Non-pigmented ciliary epithelial cell (primary cell): ENCODE results near the gene SLC10A7.
A peak's percentile ranks its signal among the peaks of the same experiment; 100 is the strongest.

Source experiments
- DNase-seq: peaks from one replicate; pipeline ENCODE4 v3.0.0-alpha.2; 2010; ENCODE audit warnings: low read depth

The SLC10A7 gene

DNA sequence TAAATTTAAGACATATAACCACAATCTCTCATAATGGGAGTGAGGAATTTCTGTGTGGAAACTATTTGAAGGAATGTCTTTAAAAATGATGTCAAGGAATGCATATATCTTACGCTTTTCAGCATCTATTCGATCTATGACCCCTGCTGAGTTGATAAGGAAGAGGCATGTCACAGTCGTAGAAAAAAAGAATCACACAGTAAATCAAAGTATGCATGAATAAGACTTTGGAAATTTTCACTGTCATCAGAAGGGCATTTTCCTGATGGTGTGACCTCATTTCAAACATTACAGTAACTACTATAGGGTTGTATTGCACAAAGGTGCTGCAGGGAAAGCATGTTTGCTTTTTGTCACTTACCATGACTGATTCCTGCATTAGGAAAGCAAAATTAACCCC, 265.9 kb downstream of the SLC10A7 start:
- peak; percentile 80 for DNase-seq

DNA sequence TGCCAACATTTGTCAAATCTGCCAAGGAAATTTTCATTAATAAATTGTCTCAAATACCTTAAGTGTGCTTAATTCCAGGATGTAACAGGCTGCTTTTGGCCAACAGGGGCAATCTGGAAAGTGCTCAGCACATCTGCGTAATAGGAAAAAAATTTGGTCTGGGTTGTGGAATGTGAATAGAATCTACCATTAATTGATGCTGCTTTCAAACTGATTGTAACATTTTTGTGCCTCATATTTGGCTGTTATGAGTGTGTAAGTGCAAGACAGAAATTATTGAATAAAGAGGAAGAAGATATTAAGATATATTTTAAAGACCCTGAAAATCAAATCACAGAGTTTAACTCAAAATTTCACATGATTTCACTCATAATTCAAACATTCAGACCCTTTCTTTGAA, 266.3 kb downstream of the SLC10A7 start:
- DNase-seq = peak; percentile 66

DNA sequence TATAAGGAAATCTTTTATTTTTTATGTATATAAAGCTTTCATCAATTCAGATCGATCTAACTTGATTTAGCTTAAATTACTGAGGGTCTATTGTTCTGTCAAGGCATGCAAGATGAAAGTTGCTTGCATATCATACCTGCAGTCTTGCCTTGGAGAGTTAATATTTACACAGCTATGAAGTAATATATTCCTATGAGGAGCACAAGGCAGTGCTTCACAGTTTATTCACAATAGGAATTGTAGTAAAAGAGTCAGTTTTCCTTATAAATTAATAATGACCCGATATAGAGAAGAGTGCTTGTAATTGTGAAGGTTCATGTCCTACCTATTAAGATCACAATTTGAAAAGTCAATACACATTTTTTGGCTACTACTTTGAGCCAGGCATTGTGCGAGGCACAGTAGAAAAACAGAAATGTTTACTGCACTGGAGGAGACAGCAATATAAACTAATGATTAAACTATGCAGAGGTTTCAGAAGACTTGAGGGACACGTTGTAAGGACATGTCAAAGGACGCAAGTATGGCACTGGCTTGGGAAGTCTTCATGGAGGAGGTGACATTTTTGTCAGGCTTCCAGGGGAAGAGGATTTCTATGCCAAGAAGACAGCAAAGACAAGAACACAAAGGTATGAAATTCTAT, 268.6 kb downstream of the SLC10A7 start:
- DNase-seq = no peak

GRCh38 chr4:146247356-146247755, 274.4 kb downstream of the SLC10A7 start:
- DNase-seq = no peak

DNA sequence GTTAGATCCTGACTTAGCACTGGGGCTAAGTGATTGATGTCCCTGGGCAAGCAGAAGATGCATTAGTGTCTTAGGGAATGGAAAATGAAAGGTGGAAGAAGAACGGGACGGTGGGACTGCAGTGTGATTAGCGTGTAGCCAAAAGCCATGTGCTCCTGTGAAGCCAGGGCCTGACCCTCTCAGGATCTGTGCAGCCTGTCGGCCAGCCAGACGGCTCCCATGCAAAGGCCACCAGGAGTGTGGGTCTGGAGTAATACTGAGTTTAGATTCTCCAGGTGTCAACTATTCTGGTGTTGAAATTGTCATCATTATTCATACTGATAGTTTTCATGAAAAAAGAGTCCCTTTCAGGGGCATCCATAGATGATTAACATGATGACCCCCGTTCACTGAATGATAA, 275.4 kb downstream of the SLC10A7 start:
- no peak for DNase-seq

GRCh38 chr4:146245850-146246249, 275.9 kb downstream of the SLC10A7 start:
- DNase-seq = no peak

GRCh38 chr4:146245246-146245645, 276.5 kb downstream of the SLC10A7 start:
- no peak for DNase-seq

GRCh38 chr4:146244496-146244895, 277.2 kb downstream of the SLC10A7 start:
- no peak for DNase-seq

DNA sequence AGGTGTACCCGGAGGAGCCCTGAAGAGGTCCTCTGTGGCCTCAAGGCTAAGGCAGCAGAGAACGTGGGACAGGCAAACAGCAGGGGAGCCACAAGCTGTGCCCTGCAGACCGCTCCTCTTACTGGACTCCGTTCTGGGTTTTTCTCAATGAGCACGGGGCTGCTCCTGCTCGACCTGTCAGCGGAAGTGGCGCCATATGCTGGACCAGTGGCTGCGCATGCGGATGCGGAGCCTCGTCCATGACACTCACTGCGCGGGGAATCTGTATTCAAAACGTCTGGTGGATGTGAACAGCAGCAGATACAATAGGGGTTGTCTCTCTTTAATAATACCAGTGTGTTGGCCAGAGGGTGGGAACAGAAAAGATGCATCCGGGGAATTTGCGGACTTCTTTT, 277.9 kb downstream of the SLC10A7 start:
- DNase-seq = no peak

GRCh38 chr4:146243141-146243882, 278.4 kb downstream of the SLC10A7 start:
- DNase-seq = no peak

DNA sequence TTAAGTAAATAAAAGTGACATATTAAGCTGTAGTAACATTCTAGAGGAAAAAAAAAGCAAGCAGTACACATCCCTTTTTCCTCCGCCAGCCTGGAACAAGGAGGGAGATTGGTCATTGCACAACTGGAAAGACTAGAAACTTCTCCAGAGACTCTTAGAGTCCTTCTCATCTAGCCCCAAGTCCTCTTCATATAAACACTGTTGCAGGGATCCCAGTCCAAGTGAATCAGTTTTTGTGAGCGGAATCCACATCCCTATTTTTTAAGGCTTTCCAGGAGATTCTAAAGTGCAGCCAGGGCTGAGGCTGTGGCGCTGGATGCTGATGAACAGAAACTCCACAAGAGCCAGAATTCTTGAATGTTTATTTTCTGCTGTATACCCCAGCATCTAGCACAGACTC, 283.6 kb downstream of the SLC10A7 start:
- no peak for DNase-seq

DNA sequence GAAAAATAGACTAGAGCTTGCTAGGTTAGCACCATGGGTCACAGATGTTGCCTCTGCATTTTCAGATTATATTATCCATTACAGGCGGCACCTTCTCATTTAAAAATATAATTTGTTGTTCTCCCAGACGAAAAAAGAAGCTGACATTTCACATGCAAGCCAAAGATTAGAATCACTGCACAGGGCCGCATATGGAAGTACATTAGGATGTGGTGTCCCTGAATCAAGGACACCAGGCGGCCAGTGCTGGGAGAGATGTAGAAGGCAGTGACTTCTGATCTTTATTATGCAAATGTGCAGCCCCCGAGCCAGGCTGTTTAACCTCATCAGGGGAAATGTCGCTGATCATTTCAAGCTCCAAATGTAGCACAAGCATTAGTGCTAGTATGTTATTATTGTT, 284.6 kb downstream of the SLC10A7 start:
- DNase-seq = no peak

GRCh38 chr4:146236216-146236615, 285.5 kb downstream of the SLC10A7 start:
- no peak for DNase-seq

- DNase-seq = no peak
These were observed 286.0 kb downstream of the SLC10A7 start for GRCh38 chr4:146235654-146236177.

DNA sequence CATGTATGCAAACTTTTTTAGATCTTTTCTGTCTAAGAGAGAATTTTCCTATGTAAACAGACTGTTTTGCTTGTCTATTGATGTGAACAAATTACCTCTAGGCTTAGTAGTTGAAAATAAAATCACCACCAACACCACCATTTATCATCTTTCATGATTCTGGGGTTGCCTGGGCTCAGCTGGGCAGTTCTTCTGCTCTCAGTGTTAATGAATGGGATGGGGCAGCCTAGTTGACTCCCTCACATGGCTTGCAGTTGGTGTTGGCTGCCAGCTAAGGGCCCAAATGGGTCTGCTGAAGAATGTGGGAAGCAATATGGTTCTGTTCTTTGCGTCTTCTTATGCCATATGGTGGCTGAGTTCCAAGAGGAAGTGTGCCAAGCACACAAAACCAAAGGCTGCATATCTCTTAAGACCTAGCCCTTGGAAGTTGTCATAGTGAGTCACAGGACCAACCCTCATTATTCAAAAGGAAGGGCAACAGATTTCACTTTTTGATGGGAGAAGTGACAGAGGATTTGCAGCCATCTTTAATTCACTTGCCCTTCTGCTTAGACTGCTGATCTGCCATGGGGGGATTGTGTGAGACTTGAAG, 289.5 kb downstream of the SLC10A7 start:
- DNase-seq = no peak

- DNase-seq = no peak
These were observed 292.3 kb downstream of the SLC10A7 start for GRCh38 chr4:146229406-146229805.

DNA sequence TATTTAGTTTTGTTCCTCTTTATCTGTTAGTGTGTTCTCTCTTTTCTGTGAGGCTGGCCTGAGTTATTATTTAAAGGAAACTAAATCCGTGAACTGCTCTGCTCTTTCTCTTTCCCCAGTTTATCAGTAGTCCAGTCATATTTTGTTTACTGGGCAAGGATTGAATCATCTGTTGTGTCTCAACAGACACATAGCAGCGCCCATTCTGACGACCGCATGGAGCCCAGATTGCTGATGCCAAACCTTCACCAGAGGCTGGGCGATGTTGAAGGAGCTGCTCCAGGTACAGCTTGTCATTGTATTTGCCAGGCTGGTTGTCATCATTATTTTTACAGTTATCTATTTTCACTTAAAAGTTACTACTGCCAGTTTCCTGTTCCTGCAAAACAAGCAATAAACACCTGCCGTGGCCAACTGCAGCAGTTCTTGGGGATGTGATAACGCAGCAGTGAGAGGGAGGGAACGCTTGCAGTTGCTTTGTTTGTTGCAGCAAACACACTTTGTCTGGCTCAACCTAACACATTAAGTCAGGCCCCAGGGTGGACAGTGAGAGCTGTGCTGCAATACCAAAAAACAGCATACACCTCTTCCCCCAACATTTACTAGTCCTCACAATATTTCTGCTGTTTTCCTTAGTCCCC, 297.3 kb downstream of the SLC10A7 start:
- DNase-seq = no peak

DNA sequence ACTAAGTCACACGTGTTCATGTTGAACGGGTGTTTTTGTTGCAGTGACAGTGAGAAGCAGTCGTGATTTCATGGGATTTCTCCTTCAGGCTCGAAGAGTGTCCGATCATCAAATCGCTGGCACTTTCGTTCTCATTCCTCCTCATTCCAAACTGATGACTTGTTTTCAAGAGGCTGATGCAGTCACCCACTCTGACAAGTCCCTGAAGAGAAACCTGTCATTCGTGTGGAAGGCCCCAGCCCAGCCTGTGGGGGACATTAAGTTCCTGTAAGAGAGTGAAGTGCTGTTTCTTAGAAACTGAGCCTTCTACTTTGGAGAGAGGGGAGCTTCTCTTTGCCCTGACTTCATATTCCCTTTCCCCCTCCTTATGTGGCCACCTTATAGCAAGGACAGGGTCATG, 299.4 kb downstream of the SLC10A7 start:
- DNase-seq = no peak

DNA sequence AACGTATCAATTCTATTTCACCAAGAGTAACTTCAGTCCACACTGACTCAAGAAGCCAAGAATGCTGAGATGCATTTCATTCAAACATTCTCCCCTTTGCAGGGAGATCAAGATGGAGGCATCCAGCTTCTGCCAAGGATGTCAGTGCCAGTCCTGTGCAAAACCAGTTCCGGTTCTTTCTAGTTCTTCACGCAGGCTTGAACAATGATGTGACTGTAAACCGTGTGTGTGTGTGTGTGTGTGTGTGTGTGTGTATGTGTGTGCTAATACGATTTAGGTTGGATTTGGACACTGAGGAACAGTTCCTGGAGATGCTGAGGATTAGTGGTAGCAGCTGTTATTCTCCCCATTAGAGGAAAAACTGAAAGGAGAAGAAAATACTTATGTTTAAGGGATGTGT, 307.5 kb downstream of the SLC10A7 start, which contains the start of gene REELD1:
TSS of gene REELD1 (plus strand) at position 301 of the 400 bp plus-strand sequence. CDS start 2,415 bp downstream, outside the sequence.
- no peak for DNase-seq

DNA sequence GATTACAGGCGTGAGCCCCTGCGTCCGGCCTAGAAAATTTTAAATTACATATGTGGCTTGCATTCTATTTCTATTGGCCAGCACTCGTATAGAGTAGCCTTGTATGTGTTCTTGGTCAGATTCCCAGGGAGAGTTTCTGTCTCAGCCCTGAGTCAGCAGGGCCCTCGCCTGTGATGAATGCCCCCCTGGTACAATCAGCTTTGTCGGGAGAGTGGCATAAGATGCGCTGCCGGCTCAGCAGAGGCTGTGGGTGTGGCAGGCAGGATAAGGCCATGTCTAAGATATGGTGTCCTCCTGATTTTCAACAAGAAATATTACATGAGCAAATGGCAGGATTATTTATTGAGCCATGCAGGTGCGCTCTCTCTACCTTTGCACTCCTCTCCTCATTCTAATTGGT, 309.0 kb downstream of the SLC10A7 start:
- no peak for DNase-seq

- no peak for DNase-seq
These were observed 310.3 kb downstream of the SLC10A7 start for GRCh38 chr4:146211440-146211839.

DNA sequence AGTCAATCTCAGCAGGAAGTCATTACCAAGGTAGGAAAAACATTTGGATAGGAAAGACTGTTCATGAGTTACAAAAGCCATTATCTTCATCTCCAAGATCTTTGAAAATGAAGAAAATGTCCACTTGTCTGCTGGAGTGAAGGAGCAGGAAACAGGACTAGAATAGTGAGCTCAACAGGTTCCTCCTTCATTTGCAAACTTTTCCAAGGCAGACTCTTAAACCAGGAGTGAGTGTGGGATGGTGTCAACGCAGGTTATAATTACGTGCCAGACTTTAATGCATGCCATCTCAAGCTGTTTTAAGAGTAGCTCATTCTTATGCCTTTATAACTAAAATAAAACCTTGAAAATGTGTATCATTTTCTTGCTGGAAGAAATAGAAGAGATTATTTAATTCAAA, 310.9 kb downstream of the SLC10A7 start:
- DNase-seq = no peak

GRCh38 chr4:146207410-146207809, 314.3 kb downstream of the SLC10A7 start:
- DNase-seq = no peak
